Epidermal melanocyte (primary cell): Measurements from ENCODE around the gene TRIP10.
"Not testable (repeated sequence)": the region's sequence is repeated elsewhere in the genome, so short reads cannot be mapped to it uniquely, and the experiment has no call there.

Experiments
- DNase-seq: peaks from one replicate; pipeline ENCODE4 v3.0.0; 2011; ENCODE audit warnings: low spot score; ENCODE audit not compliant: insufficient read length

The TRIP10 gene

DNA sequence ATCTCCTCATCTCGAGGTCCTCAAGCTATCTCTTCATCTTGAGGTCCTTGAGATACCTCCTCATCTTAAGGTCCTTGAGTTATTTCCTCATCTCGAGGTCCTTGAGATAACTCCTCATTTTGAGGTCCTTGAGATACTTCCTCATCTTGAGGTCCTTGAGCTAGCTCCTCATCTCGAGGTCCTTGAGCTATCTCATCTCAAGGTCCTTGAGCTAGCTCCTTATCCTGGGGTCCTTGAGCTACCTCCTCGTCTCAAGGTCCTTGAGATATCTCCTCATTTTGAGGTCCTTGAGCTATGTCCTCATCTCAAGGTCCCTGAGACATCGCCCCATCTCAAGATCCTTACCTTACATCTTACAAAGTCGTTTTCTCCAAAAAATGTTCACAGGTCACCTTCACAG lies 51.8 kb downstream of the TRIP10 start:
- DNase-seq, result no peak

DNA sequence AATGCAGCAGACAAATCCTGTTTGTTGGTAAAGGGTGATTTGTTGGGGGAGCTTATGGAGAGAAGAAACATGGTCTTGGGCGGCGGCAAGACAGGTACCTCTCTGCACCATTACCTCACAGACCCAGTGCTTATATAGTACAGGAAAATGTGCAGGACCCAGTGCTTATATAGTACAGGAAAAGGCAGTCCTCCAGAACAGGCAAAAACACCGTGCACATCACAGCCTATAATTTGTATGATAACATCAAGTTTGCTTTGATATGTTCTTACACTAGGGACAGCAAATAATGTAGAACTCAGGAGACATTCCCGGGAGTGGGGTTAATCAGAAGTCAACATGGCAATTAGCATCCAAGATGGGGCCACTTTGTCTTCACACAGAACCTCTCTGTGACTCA lies 53.9 kb downstream of the TRIP10 start:
- DNase-seq, result no peak

- DNase-seq, result no peak
Observed at GRCh38 chr19:6793973-6794372, 54.5 kb downstream of the TRIP10 start.

DNA sequence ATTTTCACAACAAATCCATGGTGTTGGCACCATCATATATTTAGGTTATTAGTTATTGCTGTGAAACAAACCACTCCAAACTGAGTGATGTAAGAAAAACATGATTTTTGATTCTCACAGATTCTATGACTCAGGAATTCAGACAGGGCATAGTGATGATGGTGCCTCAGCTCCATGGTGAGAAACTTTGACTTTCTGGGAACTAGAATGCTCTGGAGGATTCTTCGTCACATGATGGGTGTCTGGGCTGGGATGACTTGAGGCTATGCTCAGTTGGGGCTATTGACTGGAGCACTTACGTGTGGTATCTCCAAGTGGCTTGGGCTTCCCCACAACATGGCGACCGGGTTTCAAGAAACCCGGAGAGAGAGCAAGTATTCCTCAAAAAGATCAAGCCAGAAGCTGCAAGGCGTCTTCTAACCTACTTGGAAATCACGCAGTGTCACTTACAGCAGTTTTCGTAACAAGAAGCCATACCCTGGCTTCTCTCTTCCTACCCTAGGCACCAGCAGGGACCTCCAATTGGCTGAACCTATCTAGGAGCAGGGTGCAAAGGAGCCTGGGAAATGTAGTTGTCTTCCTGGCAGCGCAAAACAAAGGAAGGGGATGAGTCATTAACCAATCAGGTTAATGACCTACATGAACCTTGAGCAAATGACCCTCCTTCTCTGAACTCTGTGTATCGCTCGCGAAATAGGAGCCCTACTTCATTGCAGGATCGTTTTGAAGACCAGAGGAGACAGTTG lies 55.4 kb downstream of the TRIP10 start:
- no peak for DNase-seq

DNA sequence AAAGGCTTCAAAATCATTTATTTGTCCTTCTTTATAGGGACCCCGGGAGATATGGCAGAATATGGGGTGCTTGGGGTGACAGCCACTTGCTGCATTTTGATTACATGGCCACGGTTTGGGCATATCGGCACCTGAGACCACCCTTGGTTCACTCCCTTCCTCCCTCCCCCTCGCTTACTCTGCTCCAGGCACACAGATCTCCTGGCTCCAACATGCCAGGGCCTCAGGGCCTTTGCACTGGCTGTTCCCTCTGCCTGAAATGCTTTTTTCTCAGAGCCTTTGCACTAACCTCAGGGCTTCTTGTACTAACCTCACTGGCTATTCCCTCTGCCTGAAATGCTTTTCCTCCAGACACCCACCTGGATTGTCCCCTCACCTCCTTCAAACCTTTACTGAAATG lies 56.8 kb downstream of the TRIP10 start:
- no peak for DNase-seq

- no peak for DNase-seq
Observed at GRCh38 chr19:6797646-6798045, 58.2 kb downstream of the TRIP10 start.

GRCh38 chr19:6800160-6800790 lies 60.8 kb downstream of the TRIP10 start:
- DNase-seq, result not testable (repeated sequence)

DNA sequence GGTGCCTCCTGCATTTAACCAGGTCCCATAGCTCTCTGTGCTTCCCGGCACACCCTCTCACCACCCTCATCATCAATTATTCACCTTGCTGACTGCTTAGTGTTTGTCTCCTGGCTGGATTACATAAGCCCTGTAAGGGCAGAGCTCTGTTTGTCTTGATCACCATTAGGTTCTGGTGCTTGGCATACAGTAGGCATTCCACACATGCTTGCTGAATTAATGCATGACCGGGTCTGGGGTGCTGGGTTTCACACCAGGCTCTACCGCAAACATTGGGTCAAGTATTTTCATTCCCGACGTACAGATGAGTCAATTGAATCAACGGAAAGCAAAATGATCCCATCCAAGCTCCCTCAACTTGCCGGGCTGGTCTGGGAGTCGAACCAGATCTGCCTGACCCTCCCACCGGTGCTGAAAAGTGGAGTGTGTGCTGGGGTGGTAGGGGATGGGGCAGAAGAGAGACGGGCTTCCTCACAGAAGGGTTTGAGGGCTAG lies 61.6 kb downstream of the TRIP10 start:
- DNase-seq, result no peak
